ENCODE results near the gene PPP1R12B.
"Not testable (repeated sequence)": the region's sequence is repeated elsewhere in the genome, so short reads cannot be mapped to it uniquely, and the experiment has no call there.

The PPP1R12B gene

GRCh38 chr1:202625416-202626360 is 277.2 kb downstream of the PPP1R12B start:
- Histone ChIP-seq H3K9me3 (ENCODE audit: low read length) (no peaks in the 10 kb centered on the region), H2AFZ (ENCODE audit: low read depth, low read length) (no peak overlapping the region), H3K4me1 (ENCODE audit: insufficient read depth, low read length) (peaks cover 4% of the 10 kb centered on the region), H3K36me3 (ENCODE audit: insufficient read depth, low read length) (no peaks in the 10 kb centered on the region), H3K4me3 (ENCODE audit: low read length) (no peak overlapping the region), H3K27me3 (ENCODE audit: insufficient read depth, low read length) (peaks cover 2% of the 10 kb centered on the region)

DNA sequence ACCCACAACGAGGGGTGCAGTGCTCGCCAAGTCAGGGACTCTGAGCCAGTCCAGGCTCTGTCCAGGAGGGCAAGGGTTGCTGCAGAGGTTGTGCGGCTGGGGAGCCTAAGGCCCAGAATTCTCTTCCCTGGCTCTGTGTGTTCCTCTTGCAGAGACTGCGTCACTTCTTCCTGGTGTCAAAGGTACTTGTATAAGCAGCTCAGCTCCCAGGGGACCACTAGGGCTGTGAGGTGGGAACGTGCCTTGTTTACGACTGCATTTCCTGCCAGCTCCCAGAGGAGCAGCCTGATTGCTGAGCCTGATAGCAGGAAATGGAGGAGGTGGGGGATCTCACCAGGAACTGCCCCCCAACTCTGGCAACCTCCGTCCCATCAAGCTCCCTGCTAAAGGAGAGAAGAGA is 278.5 kb downstream of the PPP1R12B start:
- H3K4me1 ChIP-seq (ENCODE audit: insufficient read depth, low read length); H3K27me3 ChIP-seq (ENCODE audit: insufficient read depth, low read length); H3K9me3 ChIP-seq (ENCODE audit: low read length): not testable (repeated sequence)

GRCh38 chr1:202627841-202628565 is 279.5 kb downstream of the PPP1R12B start:
- H3K36me3 ChIP-seq (ENCODE audit: insufficient read depth, low read length): no peaks in the 10 kb centered on the region
- H3K9me3 ChIP-seq (ENCODE audit: low read length): no peaks in the 10 kb centered on the region
- H3K4me1 ChIP-seq (ENCODE audit: insufficient read depth, low read length): peaks cover under 1% of the 10 kb centered on the region
- peaks cover 2% of the 10 kb centered on the region for H3K27me3 ChIP-seq (ENCODE audit: insufficient read depth, low read length)
- no peak overlapping the region for H2AFZ ChIP-seq (ENCODE audit: low read depth, low read length)
- no peak overlapping the region for H3K4me3 ChIP-seq (ENCODE audit: low read length)

More for the DNA sequence above, 278.5 kb downstream of the PPP1R12B start:
- not testable (repeated sequence) for H2AFZ ChIP-seq (ENCODE audit: low read depth, low read length); H3K36me3 ChIP-seq (ENCODE audit: insufficient read depth, low read length); H3K4me3 ChIP-seq (ENCODE audit: low read length)

GRCh38 chr1:202628646-202629215 is 280.2 kb downstream of the PPP1R12B start:
- Histone ChIP-seq H3K27me3 (ENCODE audit: insufficient read depth, low read length) (peaks cover 2% of the 10 kb centered on the region), H3K9me3 (ENCODE audit: low read length) (no peaks in the 10 kb centered on the region), H3K36me3 (ENCODE audit: insufficient read depth, low read length) (no peaks in the 10 kb centered on the region), H3K4me1 (ENCODE audit: insufficient read depth, low read length) (no peaks in the 10 kb centered on the region), H3K4me3 (ENCODE audit: low read length) (no peak overlapping the region), H2AFZ (ENCODE audit: low read depth, low read length) (no peak overlapping the region)

DNA sequence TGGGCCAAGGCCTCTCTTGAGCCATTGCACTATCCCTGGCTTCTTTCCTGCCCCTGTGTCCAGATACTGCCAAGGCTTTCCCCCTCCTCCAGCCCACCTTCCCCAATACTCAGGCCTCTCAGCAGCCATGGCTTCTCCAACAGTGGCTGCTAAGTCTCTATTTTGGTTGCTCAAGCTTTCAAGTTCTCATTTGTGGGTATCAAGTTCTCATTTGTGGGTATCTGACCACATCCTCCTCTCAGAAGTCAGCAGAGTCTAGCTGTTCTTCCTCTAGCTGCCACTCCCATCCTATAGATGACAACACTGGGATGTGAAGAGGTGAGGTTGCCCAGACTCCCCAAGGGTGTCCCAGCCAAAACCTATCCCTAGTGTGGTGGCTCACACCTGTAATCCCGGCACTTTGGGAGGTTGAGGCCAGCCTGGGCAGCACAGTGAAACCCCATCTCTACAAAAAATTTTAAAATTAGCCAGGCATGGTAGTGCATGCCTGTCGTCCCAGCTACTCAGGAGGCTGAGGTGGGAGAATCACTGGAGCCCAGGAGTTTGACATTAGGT is 280.8 kb downstream of the PPP1R12B start:
- H3K36me3 ChIP-seq (ENCODE audit: insufficient read depth, low read length): not testable (repeated sequence)

DNA sequence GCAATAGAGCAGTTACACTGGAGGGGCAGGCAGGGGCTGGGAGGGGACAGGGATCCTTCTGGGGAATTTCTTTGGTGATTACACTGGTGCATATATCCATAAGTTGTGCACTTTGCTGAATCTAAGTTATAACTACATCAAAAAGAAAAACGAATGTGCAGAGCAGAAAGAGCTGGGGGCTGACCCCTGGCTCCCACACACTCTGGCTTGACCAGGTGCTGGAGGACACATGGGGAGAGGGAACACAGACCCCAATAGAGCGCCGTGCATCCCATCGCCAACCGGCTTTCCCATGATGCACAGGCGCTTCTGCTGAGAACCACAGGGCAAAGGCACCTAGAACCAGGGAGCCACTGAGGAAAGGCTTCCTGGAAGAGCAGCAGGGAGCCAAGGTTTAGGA is 281.6 kb downstream of the PPP1R12B start:
- H3K9me3 ChIP-seq (ENCODE audit: low read length); H3K4me1 ChIP-seq (ENCODE audit: insufficient read depth, low read length); H3K36me3 ChIP-seq (ENCODE audit: insufficient read depth, low read length); H3K4me3 ChIP-seq (ENCODE audit: low read length); H2AFZ ChIP-seq (ENCODE audit: low read depth, low read length); H3K27me3 ChIP-seq (ENCODE audit: insufficient read depth, low read length): not testable (repeated sequence)

More for the DNA sequence above, 280.8 kb downstream of the PPP1R12B start:
- H3K27me3 ChIP-seq (ENCODE audit: insufficient read depth, low read length); H2AFZ ChIP-seq (ENCODE audit: low read depth, low read length); H3K4me1 ChIP-seq (ENCODE audit: insufficient read depth, low read length); H3K4me3 ChIP-seq (ENCODE audit: low read length); H3K9me3 ChIP-seq (ENCODE audit: low read length): not testable (repeated sequence)

GRCh38 chr1:202630541-202630940 is 282.0 kb downstream of the PPP1R12B start:
- Histone ChIP-seq H3K4me3 (ENCODE audit: low read length) (no peak overlapping the region), H3K27me3 (ENCODE audit: insufficient read depth, low read length) (peaks cover 2% of the 10 kb centered on the region), H3K4me1 (ENCODE audit: insufficient read depth, low read length) (no peaks in the 10 kb centered on the region), H3K9me3 (ENCODE audit: low read length) (no peaks in the 10 kb centered on the region), H3K36me3 (ENCODE audit: insufficient read depth, low read length) (no peaks in the 10 kb centered on the region), H2AFZ (ENCODE audit: low read depth, low read length) (no peak overlapping the region)

DNA sequence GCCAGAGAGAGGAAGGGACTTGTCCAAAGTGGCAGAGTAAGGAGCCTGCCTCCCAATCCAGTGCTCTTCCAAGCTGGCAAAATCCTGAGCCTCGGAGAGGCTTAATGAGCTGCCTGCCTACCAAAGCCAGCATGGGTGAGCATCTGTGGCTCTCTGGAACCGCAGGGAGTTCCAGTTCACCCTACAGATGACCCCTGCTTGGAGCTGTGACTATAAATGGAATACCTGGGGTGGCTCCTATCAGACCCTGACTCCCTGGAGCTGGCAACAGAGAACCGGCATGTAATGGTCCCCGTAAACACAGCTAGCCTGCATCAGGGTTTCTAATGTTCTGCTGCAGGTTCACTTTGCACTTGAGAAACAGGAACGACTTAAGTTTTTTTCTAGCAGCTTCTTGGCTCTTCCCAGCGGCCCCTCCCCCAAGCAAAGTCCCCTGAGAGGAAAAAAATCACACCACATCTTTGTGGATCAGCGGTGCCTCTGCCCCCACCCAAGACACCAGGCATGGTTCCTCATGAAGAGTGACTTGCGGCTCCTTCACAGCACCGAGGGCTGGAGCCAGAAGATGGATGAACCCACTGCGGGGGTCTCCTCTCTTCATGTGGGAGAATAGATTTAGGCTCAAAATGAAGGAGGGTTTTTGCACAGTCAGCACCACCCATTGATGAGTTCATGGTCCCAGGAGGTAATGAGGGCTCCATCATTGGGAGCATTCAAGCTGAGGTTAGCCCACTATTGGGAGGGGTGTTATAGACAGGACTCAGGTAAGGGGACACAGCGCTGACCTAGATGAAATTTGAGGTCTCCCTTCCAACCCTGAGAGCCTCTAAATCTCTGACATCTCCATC is 282.8 kb downstream of the PPP1R12B start:
- Histone ChIP-seq H3K27me3 (ENCODE audit: insufficient read depth, low read length) (peaks cover 2% of the 10 kb centered on the region), H3K4me1 (ENCODE audit: insufficient read depth, low read length) (no peaks in the 10 kb centered on the region), H3K4me3 (ENCODE audit: low read length) (no peak overlapping the region), H3K9me3 (ENCODE audit: low read length) (no peaks in the 10 kb centered on the region), H3K36me3 (ENCODE audit: insufficient read depth, low read length) (no peaks in the 10 kb centered on the region), H2AFZ (ENCODE audit: low read depth, low read length) (no peak overlapping the region)

DNA sequence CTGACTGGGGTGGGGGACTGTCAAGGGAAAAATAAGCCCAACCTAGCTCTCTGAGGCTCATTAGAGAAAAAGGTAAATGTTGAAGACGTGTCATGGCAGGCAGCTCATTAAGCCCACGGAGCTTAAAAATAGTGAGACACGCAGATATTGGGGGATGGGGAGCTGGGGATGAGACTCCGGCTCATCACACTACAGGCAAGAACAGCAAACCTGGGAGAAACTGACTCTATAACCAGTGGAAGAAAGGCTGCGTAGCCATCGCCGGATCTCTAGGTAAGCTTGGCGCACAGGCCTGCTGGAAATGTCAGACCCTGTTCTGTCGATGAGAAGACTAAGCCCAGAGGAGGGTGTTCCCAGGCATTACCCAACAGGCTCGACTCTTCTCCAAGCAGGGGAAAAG is 283.7 kb downstream of the PPP1R12B start:
- Histone ChIP-seq H3K27me3 (ENCODE audit: insufficient read depth, low read length) (peaks cover 2% of the 10 kb centered on the region), H2AFZ (ENCODE audit: low read depth, low read length) (no peak overlapping the region), H3K9me3 (ENCODE audit: low read length) (no peaks in the 10 kb centered on the region), H3K4me3 (ENCODE audit: low read length) (no peak overlapping the region), H3K4me1 (ENCODE audit: insufficient read depth, low read length) (peaks cover 3% of the 10 kb centered on the region), H3K36me3 (ENCODE audit: insufficient read depth, low read length) (no peaks in the 10 kb centered on the region)

DNA sequence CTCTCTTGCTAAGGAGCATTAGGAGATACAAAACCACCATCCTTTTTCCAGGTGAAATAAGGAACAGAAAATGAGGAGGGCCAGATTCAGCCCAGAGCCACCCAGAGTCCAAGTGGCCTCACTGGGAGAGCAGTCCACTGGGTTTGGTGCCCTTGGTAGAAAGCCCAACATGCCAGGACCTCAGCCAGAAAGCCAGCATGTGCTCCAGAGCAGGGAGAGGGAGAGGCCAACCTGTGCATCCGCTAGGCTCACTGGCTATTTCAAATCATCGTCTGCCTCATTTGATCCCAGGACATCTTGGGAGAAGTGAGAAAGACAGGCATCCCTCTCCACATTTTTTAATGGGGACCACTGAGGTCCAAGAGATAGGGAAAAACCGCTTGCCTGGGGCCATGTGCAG is 287.7 kb downstream of the PPP1R12B start:
- not testable (repeated sequence) for H3K27me3 ChIP-seq (ENCODE audit: insufficient read depth, low read length); H2AFZ ChIP-seq (ENCODE audit: low read depth, low read length); H3K4me3 ChIP-seq (ENCODE audit: low read length); H3K9me3 ChIP-seq (ENCODE audit: low read length); H3K36me3 ChIP-seq (ENCODE audit: insufficient read depth, low read length)
- H3K4me1 ChIP-seq (ENCODE audit: insufficient read depth, low read length): peaks cover 33% of the 10 kb centered on the region

DNA sequence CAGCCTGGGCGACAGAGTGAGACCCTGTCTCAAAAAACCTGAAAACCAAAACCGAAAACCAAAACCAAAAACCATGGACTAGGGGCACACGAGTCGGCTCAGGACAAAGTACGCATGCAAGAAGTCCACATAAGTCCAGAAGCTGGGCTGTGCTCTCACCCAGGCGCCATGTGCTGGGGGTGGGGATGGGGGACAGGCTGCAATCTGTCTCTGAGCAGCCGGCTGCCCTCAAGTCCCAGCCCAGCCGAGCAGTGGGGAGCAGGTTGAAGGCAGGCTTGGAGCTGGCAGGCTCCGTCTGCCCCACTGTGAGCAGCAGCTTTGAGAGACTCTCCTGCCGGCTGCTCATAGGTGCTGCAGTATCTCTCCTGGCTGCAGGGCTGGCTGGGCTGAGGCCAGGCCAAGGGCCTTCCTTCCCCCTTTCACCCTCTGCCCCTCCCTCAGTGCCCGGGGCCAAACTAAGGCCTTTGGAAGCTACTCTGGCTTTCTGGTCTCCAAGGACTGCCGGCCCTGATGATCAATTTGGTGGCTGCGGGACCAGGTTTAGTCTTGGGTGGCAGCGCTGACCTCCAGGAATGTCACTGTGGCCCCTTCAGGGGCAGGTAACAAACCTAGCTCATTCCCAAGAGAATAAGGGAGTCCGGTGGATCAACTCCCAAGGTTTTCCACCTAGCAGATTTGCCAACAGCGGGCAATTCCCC is 289.0 kb downstream of the PPP1R12B start:
- Histone ChIP-seq H3K27me3 (ENCODE audit: insufficient read depth, low read length) (peaks cover 12% of the 10 kb centered on the region), H3K4me1 (ENCODE audit: insufficient read depth, low read length) (peaks cover 38% of the 10 kb centered on the region)
- not testable (repeated sequence) for H3K4me3 ChIP-seq (ENCODE audit: low read length); H3K36me3 ChIP-seq (ENCODE audit: insufficient read depth, low read length); H3K9me3 ChIP-seq (ENCODE audit: low read length); H2AFZ ChIP-seq (ENCODE audit: low read depth, low read length)

Data from neuron (in vitro differentiated cells).